Measurements from ENCODE around the gene ATXN7. TPM values are rescaled to one million over a fixed set of nuclear protein-coding genes. Genes with fewer than 3 reads are reported as not detected.

Gene ATXN7
- total RNA-seq, 2 donors from 2014 or later = 38.6 to 50.2 TPM

GRCh38 chr3:63876260-63876659 lies 12.6 kb downstream of the ATXN7 start:
- Mint-ChIP-seq H3K4me1 (peaks cover 41% of the 10 kb centered on the region), H3K9me3 (no peaks in the 10 kb centered on the region), H3K36me3 (ENCODE audit: low read depth) (peaks cover 7% of the 10 kb centered on the region), H3K27ac (peak overlapping the region; percentile 36), H3K27me3 (no peaks in the 10 kb centered on the region), H3K4me3 (no peak overlapping the region)
- ATAC-seq (replicated peaks) = no peak

GRCh38 chr3:63877737-63878393 lies 14.2 kb downstream of the ATXN7 start:
- no peaks in the 10 kb centered on the region for H3K27me3 Mint-ChIP-seq
- ATAC-seq (replicated peaks) = peak; percentile 47
- peak overlapping the region; percentile 43 for H3K27ac Mint-ChIP-seq
- peak overlapping the region; percentile 1 for H3K4me3 Mint-ChIP-seq
- peaks cover 7% of the 10 kb centered on the region for H3K36me3 Mint-ChIP-seq (ENCODE audit: low read depth)
- peaks cover 34% of the 10 kb centered on the region for H3K4me1 Mint-ChIP-seq
- H3K9me3 Mint-ChIP-seq = no peaks in the 10 kb centered on the region

DNA sequence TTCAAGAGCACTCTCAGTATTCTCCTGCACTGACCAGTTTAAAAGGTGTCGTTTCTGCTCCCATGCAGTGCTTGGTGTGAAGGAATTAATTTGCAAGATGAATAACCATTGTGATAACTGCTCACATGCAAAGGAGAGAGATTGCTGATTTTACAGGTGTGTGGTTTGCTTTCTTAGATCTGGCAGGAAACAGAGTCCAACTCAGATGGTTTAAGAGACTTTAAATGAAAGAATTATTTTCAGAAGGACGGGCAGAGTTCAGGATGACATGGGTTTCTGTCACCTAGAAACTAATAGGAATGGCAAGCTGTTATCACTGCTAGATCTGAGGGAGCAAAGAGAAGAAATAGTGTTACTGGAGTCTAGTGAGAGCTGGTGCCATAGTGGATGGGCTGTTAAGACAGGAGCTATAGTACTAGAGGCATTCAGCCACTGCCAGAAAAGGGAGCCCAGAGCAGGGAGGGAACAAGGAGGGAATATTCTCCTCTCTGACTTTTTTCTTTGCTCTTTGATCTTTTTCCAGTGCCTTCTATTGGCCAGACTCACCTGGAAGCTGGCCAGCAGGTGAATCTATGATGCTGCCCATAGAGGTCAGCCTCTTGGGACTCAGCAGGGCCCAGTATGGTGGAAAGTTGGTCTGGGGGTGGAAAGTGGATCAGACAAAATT lies 14.9 kb downstream of the ATXN7 start:
- peak overlapping the region; percentile 1 for H3K4me3 Mint-ChIP-seq
- H3K27me3 Mint-ChIP-seq = no peaks in the 10 kb centered on the region
- peak overlapping the region; percentile 43 for H3K27ac Mint-ChIP-seq
- ATAC-seq (replicated peaks) = no peak
- peaks cover 33% of the 10 kb centered on the region for H3K4me1 Mint-ChIP-seq
- H3K36me3 Mint-ChIP-seq (ENCODE audit: low read depth) = peaks cover 7% of the 10 kb centered on the region
- H3K9me3 Mint-ChIP-seq = no peaks in the 10 kb centered on the region

GRCh38 chr3:63880653-63881052 lies 17.0 kb downstream of the ATXN7 start:
- no peak overlapping the region for H3K27ac Mint-ChIP-seq
- no peaks in the 10 kb centered on the region for H3K27me3 Mint-ChIP-seq
- no peak overlapping the region for H3K4me3 Mint-ChIP-seq
- no peaks in the 10 kb centered on the region for H3K9me3 Mint-ChIP-seq
- no peak for ATAC-seq (replicated peaks)
- H3K36me3 Mint-ChIP-seq (ENCODE audit: low read depth) = no peaks in the 10 kb centered on the region
- H3K4me1 Mint-ChIP-seq = peaks cover 26% of the 10 kb centered on the region

DNA sequence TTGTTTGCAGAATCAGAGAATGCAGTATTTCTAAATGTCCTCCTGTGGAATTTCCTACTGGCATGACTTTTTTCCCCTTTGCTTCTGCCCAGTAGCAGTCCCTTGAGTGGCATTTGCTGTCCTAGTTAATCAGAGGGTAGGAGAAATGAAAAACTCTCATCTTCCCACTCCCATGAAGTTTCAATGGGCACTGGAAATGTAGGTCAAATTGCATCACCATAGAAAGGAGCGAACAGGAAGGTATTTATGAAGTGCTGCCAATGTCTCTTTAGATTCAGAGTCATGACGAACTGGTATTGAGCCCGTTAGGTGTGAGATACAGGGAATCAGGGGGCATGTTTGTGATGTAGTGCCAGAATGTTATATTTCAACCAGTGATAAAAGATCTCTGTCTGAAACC lies 23.2 kb downstream of the ATXN7 start:
- no peaks in the 10 kb centered on the region for H3K27me3 Mint-ChIP-seq
- peak; percentile 38 for ATAC-seq (replicated peaks)

GRCh38 chr3:63891518-63891917 lies 27.9 kb downstream of the ATXN7 start:
- no peak for ATAC-seq (replicated peaks)
- Mint-ChIP-seq H3K27me3 (no peaks in the 10 kb centered on the region), H3K4me3 (no peak overlapping the region), H3K9me3 (no peaks in the 10 kb centered on the region), H3K36me3 (ENCODE audit: low read depth) (no peaks in the 10 kb centered on the region), H3K27ac (no peak overlapping the region), H3K4me1 (peaks cover 30% of the 10 kb centered on the region)

More for the DNA sequence above, 23.2 kb downstream of the ATXN7 start:
- Mint-ChIP-seq H3K27ac (no peak overlapping the region), H3K36me3 (ENCODE audit: low read depth) (no peaks in the 10 kb centered on the region), H3K9me3 (no peaks in the 10 kb centered on the region), H3K4me1 (peaks cover 12% of the 10 kb centered on the region), H3K4me3 (peak overlapping the region; percentile 1)

DNA sequence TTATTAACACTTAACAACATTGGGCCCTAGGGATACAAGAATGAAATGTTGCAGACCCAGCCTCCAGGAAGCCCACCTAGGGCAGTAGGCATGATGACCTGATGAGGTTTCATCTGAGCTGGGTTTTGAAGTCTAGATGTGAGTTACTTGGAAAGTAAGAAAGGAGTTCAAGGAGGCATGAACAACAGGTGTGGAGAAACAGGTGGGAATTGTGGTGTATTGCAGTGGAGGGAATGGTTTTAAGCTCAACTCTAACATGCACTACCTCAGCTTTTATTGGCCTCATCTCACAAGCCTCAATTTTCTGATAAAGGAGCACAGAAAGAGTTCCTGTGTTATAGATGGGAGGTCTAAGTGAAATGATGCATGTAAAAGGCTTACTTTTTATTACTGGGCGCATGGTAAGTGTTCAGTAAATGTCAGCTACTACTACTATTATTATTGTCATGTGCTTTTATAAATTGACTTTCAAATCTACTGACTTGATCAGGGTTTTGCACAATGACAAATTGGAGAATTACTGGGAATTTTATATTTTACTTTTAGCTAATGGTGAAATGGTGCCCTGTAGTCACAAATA lies 29.2 kb downstream of the ATXN7 start:
- ATAC-seq (replicated peaks) = no peak

GRCh38 chr3:63895422-63896189 lies 31.9 kb downstream of the ATXN7 start:
- Mint-ChIP-seq H3K36me3 (ENCODE audit: low read depth) (peaks cover 27% of the 10 kb centered on the region), H3K27ac (peak overlapping the region; percentile 81), H3K27me3 (no peaks in the 10 kb centered on the region), H3K4me3 (peak overlapping the region; percentile 59), H3K9me3 (no peaks in the 10 kb centered on the region), H3K4me1 (peaks cover 36% of the 10 kb centered on the region)
- ATAC-seq (replicated peaks) = peak; percentile 79

More for the DNA sequence above, 29.2 kb downstream of the ATXN7 start:
- Mint-ChIP-seq H3K4me3 (no peak overlapping the region), H3K27me3 (no peaks in the 10 kb centered on the region), H3K27ac (peak overlapping the region; percentile 6), H3K36me3 (ENCODE audit: low read depth) (no peaks in the 10 kb centered on the region), H3K9me3 (no peaks in the 10 kb centered on the region), H3K4me1 (peaks cover 27% of the 10 kb centered on the region)

- ATAC-seq (replicated peaks) = no peak
- Mint-ChIP-seq H3K4me3 (no peak overlapping the region), H3K27ac (no peak overlapping the region), H3K36me3 (ENCODE audit: low read depth) (peaks cover 34% of the 10 kb centered on the region), H3K27me3 (no peaks in the 10 kb centered on the region), H3K9me3 (no peaks in the 10 kb centered on the region), H3K4me1 (peaks cover 36% of the 10 kb centered on the region)
Measured at GRCh38 chr3:63896332-63897030, 32.8 kb downstream of the ATXN7 start.

GRCh38 chr3:63900010-63900409 lies 36.3 kb downstream of the ATXN7 start:
- peaks cover 21% of the 10 kb centered on the region for H3K4me1 Mint-ChIP-seq
- ATAC-seq (replicated peaks) = peak; percentile 78
- peaks cover 61% of the 10 kb centered on the region for H3K36me3 Mint-ChIP-seq (ENCODE audit: low read depth)
- H3K27me3 Mint-ChIP-seq = no peaks in the 10 kb centered on the region
- H3K9me3 Mint-ChIP-seq = no peaks in the 10 kb centered on the region
- H3K4me3 Mint-ChIP-seq = peak overlapping the region; percentile 11
- peak overlapping the region; percentile 16 for H3K27ac Mint-ChIP-seq

GRCh38 chr3:63900459-63900858 lies 36.8 kb downstream of the ATXN7 start:
- ATAC-seq (replicated peaks) = no peak
- H3K27ac Mint-ChIP-seq = peak overlapping the region; percentile 16

GRCh38 chr3:63905731-63906620 lies 42.3 kb downstream of the ATXN7 start:
- H3K27me3 Mint-ChIP-seq = no peaks in the 10 kb centered on the region
- H3K36me3 Mint-ChIP-seq (ENCODE audit: low read depth) = peaks cover 38% of the 10 kb centered on the region
- no peaks in the 10 kb centered on the region for H3K9me3 Mint-ChIP-seq
- no peak overlapping the region for H3K27ac Mint-ChIP-seq
- H3K4me1 Mint-ChIP-seq = peaks cover 3% of the 10 kb centered on the region
- no peak overlapping the region for H3K4me3 Mint-ChIP-seq
- ATAC-seq (replicated peaks) = no peak

More at GRCh38 chr3:63900459-63900858, 36.8 kb downstream of the ATXN7 start:
- Mint-ChIP-seq H3K27me3 (no peaks in the 10 kb centered on the region), H3K4me1 (peaks cover 17% of the 10 kb centered on the region), H3K4me3 (peak overlapping the region; percentile 11), H3K36me3 (ENCODE audit: low read depth) (peaks cover 66% of the 10 kb centered on the region), H3K9me3 (no peaks in the 10 kb centered on the region)

DNA sequence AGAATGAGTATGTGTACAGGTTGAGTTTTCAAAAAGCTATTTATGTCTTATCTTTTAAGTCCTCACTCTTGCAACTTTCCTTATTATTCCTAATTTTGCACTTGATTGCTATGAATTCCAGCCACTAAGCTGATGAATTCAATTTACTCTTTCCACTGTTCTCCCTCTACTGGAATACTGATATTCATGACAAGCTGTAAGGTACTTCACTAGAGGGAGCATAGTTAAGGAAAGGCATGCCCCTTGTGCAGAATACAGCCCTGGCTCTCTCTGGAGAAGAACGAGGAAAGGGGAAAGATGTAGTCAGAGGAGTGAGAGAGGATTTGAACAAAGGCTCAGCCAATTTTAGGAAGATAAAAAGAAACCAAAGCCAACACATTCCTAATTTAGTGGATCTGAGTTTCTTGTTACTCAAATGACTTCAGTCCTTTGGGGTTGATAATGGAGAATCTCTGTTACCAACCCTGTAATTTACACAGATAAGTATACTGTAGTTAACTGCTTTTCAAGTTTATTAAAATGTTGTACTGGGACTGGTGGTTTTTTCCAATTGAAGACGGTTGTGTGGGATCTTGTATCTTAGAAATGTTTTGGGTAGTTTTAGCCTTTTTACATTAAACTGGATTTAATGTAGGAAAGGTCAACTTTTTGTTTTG lies 44.5 kb downstream of the ATXN7 start:
- Mint-ChIP-seq H3K27me3 (no peaks in the 10 kb centered on the region), H3K27ac (no peak overlapping the region), H3K9me3 (no peaks in the 10 kb centered on the region), H3K36me3 (ENCODE audit: low read depth) (peaks cover 28% of the 10 kb centered on the region), H3K4me3 (no peak overlapping the region), H3K4me1 (peaks cover 6% of the 10 kb centered on the region)
- no peak for ATAC-seq (replicated peaks)

Data from activated T-helper 17 cell treated with anti-CD3 and anti-CD28 coated beads, Interleukin-2, amount 50 U/mL, for 72 hours (primary cell).